HTERT RPE-1 (cell line): ENCODE data around the gene AANAT.

ENCODE experiments used
- in situ Hi-C: fragments of 300-500 bp; cut with MboI; formaldehyde crosslinking; loops from 4 replicates; pipeline ENCODE4 v1.14.3; 2020; ENCODE audit warnings: low sequenced_read_pairs

AANAT gene

DNA sequence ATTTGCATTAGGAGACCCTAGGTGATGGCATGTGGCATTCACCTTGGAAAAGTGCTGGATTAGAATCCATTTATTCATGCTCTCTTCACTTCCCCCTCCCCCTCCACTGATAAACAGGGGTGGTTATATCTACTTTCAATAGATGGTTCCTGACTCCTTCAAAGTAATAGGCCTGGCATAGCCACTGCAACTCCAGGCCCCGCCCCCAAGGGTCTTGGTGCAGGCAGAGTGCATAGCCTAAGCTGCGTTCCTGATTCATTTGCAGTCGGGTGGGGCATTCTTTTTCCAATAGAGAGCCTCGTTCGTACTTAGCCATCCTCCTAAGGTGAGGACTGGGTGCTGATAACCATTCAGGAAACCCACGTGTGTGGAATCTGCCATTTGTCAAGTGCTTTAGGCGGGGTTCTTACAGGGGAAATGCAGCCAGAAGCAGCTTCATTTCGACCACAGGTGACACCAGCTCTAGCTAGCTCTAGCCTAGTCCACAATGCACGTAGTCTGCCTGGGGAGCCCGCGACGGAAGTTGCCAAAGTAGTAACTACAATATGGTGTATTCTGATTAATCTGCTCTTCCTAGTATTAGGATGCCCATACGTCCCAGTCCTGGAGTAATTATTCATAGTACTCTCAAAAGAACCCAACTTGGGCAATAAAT is 25.6 kb upstream of the AANAT start:
- in situ Hi-C loops: no loop called here

- in situ Hi-C loops: no loop called here
Observed at GRCh38 chr17:76442341-76443338, 24.8 kb upstream of the AANAT start.

DNA sequence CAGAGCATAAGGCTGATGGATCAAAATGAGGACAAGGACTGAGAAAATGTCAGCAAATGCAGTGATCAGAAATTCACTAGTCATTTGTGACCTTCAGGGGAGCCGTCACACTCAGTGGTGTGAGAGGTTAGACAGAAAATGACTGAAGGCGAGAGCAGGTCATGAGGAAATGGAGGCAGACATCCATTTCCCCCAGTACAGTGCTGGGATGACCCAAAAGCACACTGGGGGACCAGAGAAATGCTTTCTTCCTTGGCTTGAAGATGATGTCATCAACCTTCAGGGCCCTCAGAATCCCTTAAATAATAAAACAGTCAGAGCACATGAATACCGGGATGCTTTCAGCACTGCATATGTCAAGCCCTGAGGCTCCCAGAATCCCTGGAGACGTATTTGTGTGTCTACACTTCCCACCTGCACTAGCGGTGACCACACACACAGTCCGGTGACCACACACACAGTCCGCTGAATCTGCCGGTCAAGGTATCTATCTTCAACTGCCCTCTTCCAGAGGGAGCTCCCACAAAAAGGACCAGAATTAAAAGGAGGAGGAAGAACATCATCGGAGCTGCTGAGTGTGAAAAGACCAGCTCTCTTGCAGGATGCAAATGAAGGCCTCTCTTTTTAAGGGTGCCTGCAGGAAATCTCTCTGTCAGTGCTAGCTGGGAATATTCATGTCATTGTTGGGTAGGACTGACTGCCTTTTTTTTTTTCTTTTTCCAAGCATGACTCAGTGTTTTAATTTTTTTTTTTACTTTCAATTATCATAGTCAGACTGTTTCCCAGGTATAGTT is 22.7 kb upstream of the AANAT start:
- in situ Hi-C loops: no loop called here

- in situ Hi-C loops: no loop called here
Observed at GRCh38 chr17:76445697-76446448, 21.5 kb upstream of the AANAT start.

DNA sequence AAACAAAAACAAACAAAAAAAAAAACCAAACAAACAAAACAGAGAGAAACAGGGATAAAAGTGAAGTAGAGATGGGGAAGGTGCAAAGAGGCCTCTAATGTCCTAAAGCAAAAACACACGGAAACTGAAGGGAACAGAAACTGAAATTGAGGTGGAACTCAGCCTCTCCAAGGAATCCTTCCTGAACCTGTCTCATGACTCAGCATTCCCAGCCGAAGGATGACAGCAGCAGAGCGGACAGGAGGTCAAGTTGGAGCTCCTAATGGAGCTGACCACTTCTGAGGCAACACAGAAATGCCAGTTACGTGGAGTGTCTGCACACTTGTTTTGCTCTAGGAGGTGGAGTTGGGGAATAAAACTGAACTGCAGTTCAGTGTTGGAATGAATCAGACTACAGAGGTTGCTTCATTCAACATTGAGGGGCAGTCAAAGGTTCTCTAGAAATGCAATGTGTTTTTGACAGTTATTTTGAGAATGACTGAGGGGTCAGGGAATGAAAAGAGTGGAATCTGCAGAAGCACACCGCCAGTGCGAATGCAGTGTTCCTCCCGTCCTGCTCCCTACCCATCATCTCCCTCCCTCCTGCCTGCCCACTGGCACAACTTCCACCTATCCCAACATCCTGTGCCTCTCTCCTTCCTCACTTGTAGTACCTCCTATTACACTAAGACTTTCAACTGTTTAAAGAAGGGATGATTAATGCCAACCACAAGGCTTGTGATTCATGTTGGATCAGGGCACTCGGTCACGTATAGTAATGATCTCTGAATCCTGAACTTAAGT is 20.8 kb upstream of the AANAT start:
- in situ Hi-C loops: no loop called here

GRCh38 chr17:76447931-76448652 is 19.3 kb upstream of the AANAT start:
- in situ Hi-C loops: no loop called here

DNA sequence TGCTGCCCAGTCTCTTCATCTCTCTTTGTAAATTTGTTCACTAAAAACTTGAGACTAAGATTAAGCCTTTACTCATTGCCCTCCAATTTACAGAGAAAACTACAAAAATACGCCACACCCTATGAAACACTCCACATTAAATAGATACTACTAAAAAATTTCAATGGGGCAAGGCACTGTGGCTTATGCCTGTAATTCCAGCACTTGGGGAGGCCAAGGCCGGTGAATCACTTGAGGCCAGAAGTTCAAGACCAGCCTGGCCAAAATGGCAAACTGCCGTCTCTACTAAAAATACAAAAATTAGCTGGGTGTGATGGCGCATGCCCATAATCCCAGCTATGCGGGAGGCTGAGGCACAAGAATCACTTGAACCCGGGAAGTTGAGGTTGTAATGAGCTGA is 18.3 kb upstream of the AANAT start:
- in situ Hi-C loops: no loop called here

DNA sequence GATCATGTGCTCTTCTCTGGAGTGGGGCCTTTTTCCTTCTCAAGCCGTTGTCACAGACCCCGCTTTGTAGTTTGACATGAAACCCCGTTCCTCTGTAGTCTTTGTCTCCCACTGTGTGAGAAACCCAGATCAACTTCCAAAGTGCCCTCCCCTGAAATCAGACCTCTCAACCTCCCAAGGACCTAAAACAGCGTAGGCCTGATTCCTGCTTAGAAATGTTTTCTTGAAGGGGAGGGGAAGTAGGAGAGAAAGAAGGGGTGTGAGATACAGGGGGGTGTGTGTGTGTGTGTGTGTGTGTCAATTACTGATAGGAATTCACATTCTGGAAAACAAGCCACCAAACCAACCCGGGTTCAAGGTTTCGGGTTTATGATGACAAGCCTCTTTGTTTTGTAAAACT is 15.9 kb upstream of the AANAT start:
- in situ Hi-C loops: no loop called here

- in situ Hi-C loops: no loop called here
Observed at GRCh38 chr17:76452127-76452659, 15.2 kb upstream of the AANAT start.

- in situ Hi-C loops: no loop called here
Observed at GRCh38 chr17:76452660-76453430, 14.6 kb upstream of the AANAT start, which contains the start of gene UBE2O. UBE2O (minus strand) TSS chr17:76453152; CDS start chr17:76453141, 11 bp downstream.

- in situ Hi-C loops: no loop called here
Observed at GRCh38 chr17:76453431-76453743, 14.0 kb upstream of the AANAT start.

DNA sequence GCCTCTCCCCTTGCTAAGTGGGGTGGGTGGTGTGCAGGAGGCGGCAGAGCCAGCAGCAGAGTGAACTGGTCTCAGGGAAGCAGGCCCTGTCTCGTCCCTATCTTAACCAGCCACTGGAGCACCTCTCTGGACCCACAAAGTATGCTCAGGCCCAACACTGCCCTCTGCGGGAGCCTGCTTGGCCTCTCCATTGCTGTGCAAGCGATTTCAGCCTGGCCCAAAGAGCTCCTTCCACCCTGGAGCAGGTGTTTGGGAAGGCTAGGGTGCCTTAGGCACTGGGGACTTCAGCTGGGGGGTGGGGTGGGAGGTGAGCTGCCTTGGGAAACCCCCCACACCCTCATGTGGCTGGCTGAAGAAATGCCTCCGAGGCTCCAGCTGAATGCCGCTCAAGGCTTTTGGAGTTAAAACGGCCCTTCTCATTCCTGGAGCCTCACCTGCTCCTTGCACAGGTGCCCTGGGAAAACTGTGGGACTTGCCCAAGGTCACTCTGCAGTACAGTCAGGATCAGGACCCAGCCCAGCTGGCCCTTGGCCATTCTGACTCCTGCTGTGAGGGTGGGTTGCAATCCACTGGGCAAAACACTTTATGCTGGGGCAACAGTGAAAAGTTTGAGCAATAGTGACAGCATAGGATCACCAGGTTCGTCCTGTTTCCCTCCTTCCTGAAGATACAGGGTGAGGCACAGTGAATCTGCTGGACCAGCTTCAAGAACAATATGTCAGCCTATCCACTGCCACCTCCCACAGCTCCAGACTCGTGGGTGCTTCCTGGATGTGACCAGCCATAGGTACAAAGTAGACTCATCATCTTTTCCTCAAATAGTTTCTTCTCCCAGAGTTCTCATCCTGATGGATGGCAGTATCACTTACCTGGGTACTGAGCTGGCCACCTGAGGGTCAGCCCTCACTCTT is 8.6 kb upstream of the AANAT start:
- in situ Hi-C loops: no loop called here

- in situ Hi-C loops: no loop called here
Observed at GRCh38 chr17:76459674-76460073, 7.7 kb upstream of the AANAT start.

- in situ Hi-C loops: no loop called here
Observed at GRCh38 chr17:76461765-76462555, 5.4 kb upstream of the AANAT start.

- in situ Hi-C loops: no loop called here
Observed at GRCh38 chr17:76462556-76463290, 4.7 kb upstream of the AANAT start.

GRCh38 chr17:76466775-76467130 is 650 bp upstream of the AANAT start:
- in situ Hi-C loops: no loop called here
